T-helper 1 cell treated with Interleukin-12 subunit alpha and Interleukin-12 subunit beta and Interleukin-4 antibody, amounts not matched to agents 30 μg/mL and 1 μg/mL, for 36 hours (primary cell): ENCODE results near the gene THSD4.
"Not testable (repeated sequence)": the region's sequence is repeated elsewhere in the genome, so short reads cannot be mapped to it uniquely, and the experiment has no call there.

Experiments used
- H3K27ac Mint-ChIP-seq: one replicate; pipeline ENCODE4 v1.8.0; 2021; ENCODE audit warnings: mild to moderate bottlenecking, mixed read lengths
- H3K27me3 Mint-ChIP-seq: one replicate; pipeline ENCODE4 v1.8.0; 2021; ENCODE audit warnings: low read depth, mixed read lengths
- H3K36me3 Mint-ChIP-seq: one replicate; pipeline ENCODE4 v1.8.0; 2021; ENCODE audit warnings: low read depth, mixed read lengths
- H3K4me1 Mint-ChIP-seq: one replicate; pipeline ENCODE4 v1.8.0; 2021; ENCODE audit warnings: low read depth, mixed read lengths
- H3K4me3 Mint-ChIP-seq: one replicate; pipeline ENCODE4 v1.8.0; 2021; ENCODE audit warnings: mild to moderate bottlenecking, moderate library complexity, mixed read lengths
- H3K9me3 Mint-ChIP-seq: one replicate; pipeline ENCODE4 v1.8.0; 2021; ENCODE audit warnings: mixed read lengths

Gene THSD4

GRCh38 chr15:71162309-71162708 is 47.0 kb downstream of the THSD4 start:
- no peak overlapping the region for H3K4me3 Mint-ChIP-seq

GRCh38 chr15:71164606-71165005 is 49.3 kb downstream of the THSD4 start:
- not testable (repeated sequence) for H3K9me3 Mint-ChIP-seq, H3K4me1 Mint-ChIP-seq, H3K27ac Mint-ChIP-seq, H3K36me3 Mint-ChIP-seq, H3K4me3 Mint-ChIP-seq, H3K27me3 Mint-ChIP-seq

More at GRCh38 chr15:71162309-71162708, 47.0 kb downstream of the THSD4 start:
- Mint-ChIP-seq H3K27me3 (peaks cover 11% of the 10 kb centered on the region), H3K36me3 (no peaks in the 10 kb centered on the region), H3K27ac (no peak overlapping the region), H3K4me1 (no peaks in the 10 kb centered on the region), H3K9me3 (peaks cover 3% of the 10 kb centered on the region)

- Mint-ChIP-seq H3K9me3 (peaks cover 7% of the 10 kb centered on the region), H3K4me3 (no peak overlapping the region), H3K27ac (no peak overlapping the region), H3K36me3 (no peaks in the 10 kb centered on the region), H3K4me1 (no peaks in the 10 kb centered on the region), H3K27me3 (no peaks in the 10 kb centered on the region)
These were observed 52.3 kb downstream of the THSD4 start for GRCh38 chr15:71167445-71168165.

- Mint-ChIP-seq H3K27ac (no peak overlapping the region), H3K9me3 (peaks cover 12% of the 10 kb centered on the region)
These were observed 53.0 kb downstream of the THSD4 start for GRCh38 chr15:71168166-71168834.

GRCh38 chr15:71170163-71170562 is 54.9 kb downstream of the THSD4 start:
- Mint-ChIP-seq H3K27ac (no peak overlapping the region), H3K4me3 (no peak overlapping the region), H3K27me3 (no peaks in the 10 kb centered on the region)

More at GRCh38 chr15:71168166-71168834, 53.0 kb downstream of the THSD4 start:
- H3K27me3 Mint-ChIP-seq, result no peaks in the 10 kb centered on the region
- H3K4me1 Mint-ChIP-seq, result no peaks in the 10 kb centered on the region
- H3K36me3 Mint-ChIP-seq, result no peaks in the 10 kb centered on the region
- no peak overlapping the region for H3K4me3 Mint-ChIP-seq

GRCh38 chr15:71171195-71171594 is 55.9 kb downstream of the THSD4 start:
- Mint-ChIP-seq H3K9me3 (peaks cover 19% of the 10 kb centered on the region), H3K36me3 (no peaks in the 10 kb centered on the region), H3K27ac (no peak overlapping the region), H3K4me3 (no peak overlapping the region), H3K4me1 (no peaks in the 10 kb centered on the region), H3K27me3 (no peaks in the 10 kb centered on the region)

More at GRCh38 chr15:71170163-71170562, 54.9 kb downstream of the THSD4 start:
- H3K9me3 Mint-ChIP-seq, result peaks cover 19% of the 10 kb centered on the region
- H3K4me1 Mint-ChIP-seq, result no peaks in the 10 kb centered on the region
- H3K36me3 Mint-ChIP-seq, result no peaks in the 10 kb centered on the region

- H3K4me3 Mint-ChIP-seq, H3K4me1 Mint-ChIP-seq, H3K36me3 Mint-ChIP-seq, H3K27ac Mint-ChIP-seq, H3K27me3 Mint-ChIP-seq: not testable (repeated sequence)
- peaks cover 16% of the 10 kb centered on the region for H3K9me3 Mint-ChIP-seq
These were observed 59.1 kb downstream of the THSD4 start for GRCh38 chr15:71174360-71174759.

- H3K4me1 Mint-ChIP-seq, result no peaks in the 10 kb centered on the region
- no peaks in the 10 kb centered on the region for H3K27me3 Mint-ChIP-seq
- H3K4me3 Mint-ChIP-seq, result no peak overlapping the region
- no peak overlapping the region for H3K27ac Mint-ChIP-seq
- no peaks in the 10 kb centered on the region for H3K36me3 Mint-ChIP-seq
- no peaks in the 10 kb centered on the region for H3K9me3 Mint-ChIP-seq
These were observed 65.9 kb downstream of the THSD4 start for GRCh38 chr15:71180986-71181853.

GRCh38 chr15:71182522-71182921 is 67.3 kb downstream of the THSD4 start:
- Mint-ChIP-seq H3K27me3 (no peaks in the 10 kb centered on the region), H3K36me3 (no peaks in the 10 kb centered on the region), H3K27ac (no peak overlapping the region), H3K4me1 (no peaks in the 10 kb centered on the region), H3K9me3 (no peaks in the 10 kb centered on the region), H3K4me3 (no peak overlapping the region)

- no peak overlapping the region for H3K27ac Mint-ChIP-seq
- H3K27me3 Mint-ChIP-seq, result no peaks in the 10 kb centered on the region
- no peak overlapping the region for H3K4me3 Mint-ChIP-seq
- H3K36me3 Mint-ChIP-seq, result no peaks in the 10 kb centered on the region
- H3K4me1 Mint-ChIP-seq, result no peaks in the 10 kb centered on the region
- no peaks in the 10 kb centered on the region for H3K9me3 Mint-ChIP-seq
These were observed 67.8 kb downstream of the THSD4 start for GRCh38 chr15:71183063-71183462.

- Mint-ChIP-seq H3K4me1 (no peaks in the 10 kb centered on the region), H3K9me3 (no peaks in the 10 kb centered on the region), H3K4me3 (no peak overlapping the region), H3K27ac (no peak overlapping the region), H3K27me3 (no peaks in the 10 kb centered on the region), H3K36me3 (no peaks in the 10 kb centered on the region)
These were observed 70.4 kb downstream of the THSD4 start for GRCh38 chr15:71185706-71186105.

- H3K27ac Mint-ChIP-seq, result no peak overlapping the region
- H3K4me1 Mint-ChIP-seq, result no peaks in the 10 kb centered on the region
- no peaks in the 10 kb centered on the region for H3K9me3 Mint-ChIP-seq
- H3K36me3 Mint-ChIP-seq, result no peaks in the 10 kb centered on the region
- no peak overlapping the region for H3K4me3 Mint-ChIP-seq
- H3K27me3 Mint-ChIP-seq, result no peaks in the 10 kb centered on the region
These were observed 71.0 kb downstream of the THSD4 start for GRCh38 chr15:71186267-71186666.

- H3K9me3 Mint-ChIP-seq, result no peaks in the 10 kb centered on the region
- H3K27ac Mint-ChIP-seq, result no peak overlapping the region
- H3K27me3 Mint-ChIP-seq, result no peaks in the 10 kb centered on the region
- H3K4me3 Mint-ChIP-seq, result no peak overlapping the region
- no peaks in the 10 kb centered on the region for H3K36me3 Mint-ChIP-seq
- H3K4me1 Mint-ChIP-seq, result no peaks in the 10 kb centered on the region
These were observed 71.8 kb downstream of the THSD4 start for GRCh38 chr15:71187078-71187477.

GRCh38 chr15:71187526-71187925 is 72.3 kb downstream of the THSD4 start:
- Mint-ChIP-seq H3K27me3 (no peaks in the 10 kb centered on the region), H3K9me3 (no peaks in the 10 kb centered on the region), H3K36me3 (no peaks in the 10 kb centered on the region), H3K4me1 (no peaks in the 10 kb centered on the region), H3K27ac (no peak overlapping the region), H3K4me3 (no peak overlapping the region)
